GM21825 (cell line): Measurements from ENCODE around the gene MT1H.
"Not testable (repeated sequence)": the region's sequence is repeated elsewhere in the genome, so short reads cannot be mapped to it uniquely, and the experiment has no call there.

Source experiments
- ATAC-seq: cut with Tn5 transposase; IDR thresholded peaks from one replicate; pipeline ENCODE4 v1.9.1; 2021; ENCODE audit warnings: mild to moderate bottlenecking, moderate library complexity; ENCODE audit not compliant: unreplicated experiment

The MT1H gene

DNA sequence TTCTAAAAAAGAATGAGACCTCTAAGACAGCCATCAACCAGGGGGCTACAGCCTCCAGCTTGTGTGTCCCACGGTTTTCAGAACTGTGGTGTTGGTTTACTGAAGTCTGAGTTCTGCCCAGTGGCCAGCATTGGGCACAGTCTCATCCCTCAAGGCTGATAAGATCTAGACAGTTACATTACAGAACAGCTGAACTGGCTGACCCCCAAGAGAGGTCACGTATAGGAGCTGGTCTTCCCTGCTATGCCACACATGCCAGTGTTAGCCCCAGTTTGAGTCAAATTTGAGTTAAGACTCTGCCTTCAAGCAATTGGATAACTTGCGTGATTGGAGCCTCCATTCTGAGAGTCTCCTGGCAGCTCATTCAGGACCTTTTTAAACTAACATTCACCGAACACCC is 45.5 kb downstream of the MT1H start:
- ATAC-seq = no peak

DNA sequence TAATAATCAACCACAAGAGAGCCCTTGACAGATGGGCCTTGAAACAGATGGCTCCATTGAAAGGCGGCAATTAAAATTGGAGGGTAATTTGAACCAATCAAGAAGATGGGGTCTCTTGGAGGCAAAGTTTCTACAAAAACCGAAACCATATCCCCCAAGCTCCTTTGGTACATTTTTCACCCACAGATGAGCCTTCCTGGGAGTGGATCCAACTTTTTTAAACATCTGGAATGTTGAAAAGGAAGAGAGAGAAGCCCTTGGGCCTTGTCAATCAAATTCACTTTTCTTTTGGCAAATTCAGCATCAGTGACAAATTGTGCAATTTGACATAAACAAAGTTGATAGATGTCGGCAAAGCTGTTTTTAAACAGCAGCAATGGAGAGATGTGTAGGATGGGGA is 47.1 kb downstream of the MT1H start:
- ATAC-seq = no peak

DNA sequence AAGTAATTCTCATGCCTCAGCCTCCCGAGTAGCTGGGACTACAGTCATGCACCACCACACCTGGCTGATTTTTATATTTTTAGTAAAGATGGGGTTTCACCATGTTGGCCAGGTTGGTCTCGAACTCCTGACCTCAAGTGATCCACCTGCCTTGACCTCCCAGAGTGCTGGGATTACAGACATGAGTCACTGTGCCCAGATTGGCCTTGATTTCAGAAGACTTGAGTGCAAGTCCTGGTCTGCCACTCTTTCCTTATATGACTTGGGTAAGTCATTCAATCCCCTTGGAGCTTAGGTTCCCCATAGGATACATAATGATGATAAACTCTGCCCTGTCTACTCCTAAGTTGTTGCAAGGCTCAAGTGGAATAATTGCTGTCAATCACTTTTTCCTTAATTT is 47.9 kb downstream of the MT1H start:
- not testable (repeated sequence) for ATAC-seq
